Measurements from ENCODE around the gene S100A8. TPM values are rescaled to one million over a fixed set of nuclear protein-coding genes. Genes with fewer than 3 reads are reported as not detected.

Gene S100A8
- polyA plus RNA-seq, 1 donor from 2014 or later: 28.0 TPM

DNA sequence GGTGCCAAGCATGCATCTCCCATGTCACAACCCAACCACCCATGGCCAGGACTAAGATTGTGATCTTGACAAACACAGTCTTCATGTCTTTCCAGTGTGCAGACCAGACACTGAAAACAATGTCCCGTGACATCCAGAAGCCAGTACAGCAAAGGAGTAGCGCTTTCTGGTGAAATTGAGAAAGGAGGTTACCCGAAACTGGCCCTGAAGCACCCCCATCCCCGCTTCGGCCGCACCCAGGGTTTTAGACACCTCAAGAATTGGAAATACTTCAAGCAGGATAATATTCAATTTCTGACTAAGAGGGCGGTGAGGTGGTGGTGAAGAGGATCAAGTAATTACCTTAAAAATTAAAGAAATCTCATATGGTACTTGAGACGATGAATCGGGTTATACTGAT is 10.6 kb upstream of the S100A8 start:
- Mint-ChIP-seq H3K27me3 (peaks cover 12% of the 10 kb centered on the region), H3K27ac (peak overlapping the region in 1 of 3 donors; percentile 48), H3K9me3 (no peaks in the 10 kb centered on the region), H3K4me3 (no peak overlapping the region), H3K36me3 (no peaks in the 10 kb centered on the region), H3K4me1 (no peaks in the 10 kb centered on the region)

DNA sequence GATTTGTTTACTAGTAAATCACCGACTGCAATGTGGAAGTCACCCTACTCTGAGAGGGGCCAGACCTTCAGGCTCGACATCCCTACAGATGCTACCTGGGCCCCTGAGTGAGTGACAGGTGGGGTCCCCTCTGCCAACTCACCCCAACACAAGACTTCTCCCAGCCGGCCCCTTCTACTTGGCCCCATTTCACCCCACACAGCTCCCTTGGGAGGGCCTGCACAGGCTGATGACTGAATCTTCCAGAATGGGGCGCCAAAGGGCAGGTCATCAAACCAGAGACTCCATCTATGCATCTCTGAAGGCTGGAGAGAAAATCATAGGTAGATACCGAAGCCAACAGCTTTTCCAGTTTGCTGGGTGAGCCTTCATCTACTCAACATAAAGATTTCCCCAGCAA is 9.4 kb upstream of the S100A8 start:
- no peaks in the 10 kb centered on the region for H3K9me3 Mint-ChIP-seq
- no peak overlapping the region for H3K27ac Mint-ChIP-seq
- H3K27me3 Mint-ChIP-seq: peaks cover 16% of the 10 kb centered on the region
- peaks cover 2% of the 10 kb centered on the region for H3K36me3 Mint-ChIP-seq
- H3K4me3 Mint-ChIP-seq: no peak overlapping the region
- no peaks in the 10 kb centered on the region for H3K4me1 Mint-ChIP-seq

DNA sequence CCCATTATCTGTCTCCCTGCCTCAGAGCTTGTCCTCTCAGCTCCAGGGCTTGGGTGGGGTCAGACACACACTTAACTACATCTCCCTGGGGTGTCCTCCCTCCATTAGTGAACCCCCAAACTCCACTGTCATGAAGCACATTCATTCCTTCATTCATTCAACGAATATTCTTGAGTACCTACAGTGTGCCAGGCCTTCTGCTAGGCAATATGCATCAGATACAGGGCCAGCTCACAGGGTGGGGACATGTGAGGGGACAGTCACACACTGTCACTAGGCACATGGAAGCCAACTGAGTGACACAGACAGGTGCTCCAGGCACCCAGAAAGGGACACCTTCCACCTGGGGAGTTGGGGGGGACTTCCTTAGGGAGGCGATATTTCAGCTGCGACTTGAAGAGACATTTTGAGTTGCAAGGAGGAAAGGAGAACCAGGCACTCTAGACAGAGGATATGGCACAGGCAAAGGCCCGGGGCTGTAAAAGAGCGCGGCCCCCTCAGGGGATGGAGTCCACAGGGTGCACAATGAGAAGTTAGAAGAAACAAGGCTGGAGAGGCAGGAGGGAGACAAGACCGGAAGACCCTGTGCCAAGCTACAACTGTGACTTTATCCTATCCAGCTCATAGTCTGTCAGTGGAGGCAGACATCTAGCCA is 8.7 kb upstream of the S100A8 start:
- H3K27ac Mint-ChIP-seq: no peak overlapping the region
- H3K27me3 Mint-ChIP-seq: peaks cover 17% of the 10 kb centered on the region
- no peaks in the 10 kb centered on the region for H3K4me1 Mint-ChIP-seq
- no peaks in the 10 kb centered on the region for H3K9me3 Mint-ChIP-seq
- H3K4me3 Mint-ChIP-seq: no peak overlapping the region
- peaks cover 2% of the 10 kb centered on the region for H3K36me3 Mint-ChIP-seq

DNA sequence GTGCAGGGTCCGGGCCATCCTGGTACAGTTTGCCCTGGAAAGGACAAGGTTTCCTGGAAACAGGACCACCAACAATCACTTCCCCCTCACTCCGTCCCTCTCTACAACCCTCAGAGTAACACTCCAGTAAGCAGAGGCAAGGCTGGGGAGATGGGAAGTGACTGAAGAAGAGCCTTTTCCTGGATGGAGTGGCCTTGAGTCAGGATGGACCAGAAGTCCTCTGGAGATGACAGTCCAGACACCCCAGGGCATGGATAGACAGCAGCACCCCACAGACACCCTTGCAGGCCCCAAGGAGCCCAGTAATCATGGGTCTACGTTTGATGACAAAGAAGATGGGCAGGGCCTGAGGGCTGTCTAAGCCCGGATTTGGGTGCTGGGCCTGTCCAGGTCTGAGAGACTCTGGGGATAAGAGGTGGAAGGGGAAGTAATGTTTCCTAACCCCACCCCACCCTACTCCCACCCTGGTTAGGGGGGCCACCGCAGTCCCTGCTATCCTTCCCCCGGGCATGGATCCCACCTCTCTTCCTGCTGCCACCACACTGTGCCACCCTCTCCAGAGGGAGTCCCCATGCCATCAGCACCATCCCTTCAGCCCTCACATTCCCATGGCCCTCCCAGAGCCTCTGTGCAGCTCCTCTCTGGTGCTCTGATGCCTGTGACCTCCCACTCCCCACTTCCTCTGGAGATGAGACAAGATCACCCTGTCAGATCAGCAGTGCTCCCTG is 7.2 kb upstream of the S100A8 start:
- H3K4me3 Mint-ChIP-seq: no peak overlapping the region
- H3K36me3 Mint-ChIP-seq: peaks cover 2% of the 10 kb centered on the region
- H3K27ac Mint-ChIP-seq: no peak overlapping the region
- peaks cover 17% of the 10 kb centered on the region for H3K27me3 Mint-ChIP-seq
- no peaks in the 10 kb centered on the region for H3K9me3 Mint-ChIP-seq
- H3K4me1 Mint-ChIP-seq: no peaks in the 10 kb centered on the region

DNA sequence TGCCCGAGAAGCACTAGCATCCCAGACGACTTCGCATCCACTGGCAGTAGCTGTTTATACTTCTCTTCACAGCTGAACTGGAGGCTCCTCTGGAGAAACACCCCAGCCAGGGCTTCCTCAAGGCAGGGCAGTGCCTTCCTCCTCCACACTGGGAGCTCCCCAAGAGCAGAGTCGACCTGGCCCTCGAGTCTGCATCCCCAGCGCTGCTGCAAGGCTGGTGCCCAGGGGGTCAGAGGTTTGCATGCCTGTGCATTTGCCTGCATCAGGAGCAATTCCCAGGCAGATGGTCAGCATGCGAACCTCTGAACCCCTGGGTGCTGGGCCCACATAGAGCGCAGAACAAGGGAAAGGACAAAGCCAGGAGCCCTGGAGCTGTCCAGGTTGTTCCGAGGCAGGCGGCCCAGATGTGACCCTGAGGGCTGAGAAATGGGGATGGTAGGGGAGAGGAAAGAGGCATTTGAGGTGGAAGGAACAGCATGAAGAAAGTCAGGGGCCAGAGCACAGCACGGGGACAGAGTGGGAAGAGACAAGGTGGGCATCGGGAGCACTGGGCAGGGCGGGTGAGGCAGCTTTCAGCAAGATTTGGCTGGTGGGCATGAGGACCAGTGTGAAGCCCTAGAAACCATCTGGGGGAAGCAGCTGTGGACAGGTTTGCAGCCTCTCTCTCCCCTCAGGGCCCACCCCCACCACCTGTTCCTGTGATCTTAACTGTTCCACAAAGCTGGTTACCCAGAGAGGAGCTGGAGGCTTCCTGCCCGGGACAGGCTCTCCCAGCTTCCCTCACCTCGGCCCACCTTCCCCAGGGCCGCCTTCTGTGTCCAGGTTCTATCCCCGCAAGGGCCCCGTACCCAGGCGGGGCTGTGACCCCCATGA is 6.4 kb upstream of the S100A8 start:
- Mint-ChIP-seq H3K4me3 (no peak overlapping the region), H3K9me3 (no peaks in the 10 kb centered on the region), H3K27ac (no peak overlapping the region), H3K36me3 (peaks cover 2% of the 10 kb centered on the region), H3K4me1 (no peaks in the 10 kb centered on the region), H3K27me3 (peaks cover 17% of the 10 kb centered on the region)

DNA sequence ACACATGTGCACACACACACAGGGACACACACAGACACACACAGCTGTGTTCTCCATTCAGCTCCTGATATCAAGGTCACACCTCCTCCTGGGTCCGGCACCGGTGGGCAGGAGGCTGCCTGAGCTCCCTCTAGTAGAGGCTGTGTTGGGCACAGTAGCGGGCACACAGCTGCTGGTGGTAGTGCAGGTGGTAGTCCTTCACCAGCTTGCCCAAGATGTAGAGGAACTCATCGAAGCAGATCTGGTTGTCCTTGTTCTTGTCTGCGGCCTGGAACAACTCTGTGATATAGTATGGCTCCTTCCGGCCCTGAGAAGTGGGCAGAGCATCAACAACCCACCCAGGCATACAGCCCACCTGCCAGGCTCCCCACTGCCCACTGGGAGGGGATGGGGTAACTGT is 5.6 kb upstream of the S100A8 start:
- Mint-ChIP-seq H3K4me3 (no peak overlapping the region), H3K27me3 (peaks cover 15% of the 10 kb centered on the region), H3K9me3 (no peaks in the 10 kb centered on the region), H3K27ac (no peak overlapping the region), H3K36me3 (peaks cover 2% of the 10 kb centered on the region), H3K4me1 (no peaks in the 10 kb centered on the region)

DNA sequence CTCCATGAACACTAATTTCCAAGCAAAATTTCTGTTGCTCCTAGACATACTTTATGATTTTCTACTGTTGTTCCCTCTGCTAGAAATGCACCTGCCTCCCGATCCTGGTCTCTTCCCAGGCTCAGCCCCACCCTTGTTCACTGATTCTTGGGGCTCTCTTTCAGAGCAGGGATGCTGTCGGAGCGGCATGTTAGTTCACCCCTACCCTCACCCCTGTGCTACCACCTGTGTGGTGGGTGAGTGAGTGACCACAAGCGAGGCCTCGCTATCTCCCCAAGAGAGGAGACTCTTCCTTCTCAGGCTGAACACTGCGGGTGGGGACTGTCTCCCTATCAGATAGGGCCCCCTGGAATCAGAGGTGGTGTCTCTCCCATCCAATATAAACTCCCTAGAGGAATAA is 4.9 kb upstream of the S100A8 start:
- Mint-ChIP-seq H3K27ac (no peak overlapping the region), H3K4me3 (peak overlapping the region in 1 of 4 donors; percentile 83), H3K27me3 (peaks cover 18% of the 10 kb centered on the region), H3K9me3 (no peaks in the 10 kb centered on the region), H3K4me1 (peaks cover 0 to under 1% (median 0%) of the 10 kb centered on the region in 3 donors), H3K36me3 (peaks cover 2% of the 10 kb centered on the region)

DNA sequence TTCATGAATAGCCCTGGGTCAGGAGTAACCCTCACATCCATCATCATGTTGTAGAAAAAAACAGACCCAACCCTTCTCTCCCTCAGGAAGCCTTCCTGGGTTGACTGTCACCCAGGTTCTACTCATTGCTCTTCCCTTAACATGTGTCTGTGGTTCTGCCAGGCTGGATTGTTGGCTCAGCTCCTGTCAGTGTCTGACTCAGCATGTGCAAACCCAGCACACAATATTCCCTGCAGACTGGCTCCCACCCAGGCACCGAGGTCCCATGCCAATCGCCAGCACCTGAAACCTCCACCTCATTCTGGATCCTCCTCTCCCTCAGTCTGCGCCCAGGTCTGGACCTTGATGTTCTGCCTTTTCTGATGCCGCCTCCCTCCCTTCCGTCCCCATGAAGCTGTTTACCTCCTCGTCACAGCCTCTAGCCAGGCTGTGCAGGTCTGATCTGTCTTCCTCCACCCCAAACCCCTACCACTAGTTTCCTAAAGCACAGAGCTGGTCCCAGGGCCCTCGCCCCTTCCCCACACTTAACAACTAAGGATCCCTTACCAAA is 4.3 kb upstream of the S100A8 start:
- Mint-ChIP-seq H3K4me1 (peaks cover 0 to 2% (median 0%) of the 10 kb centered on the region in 3 donors), H3K9me3 (no peaks in the 10 kb centered on the region), H3K4me3 (no peak overlapping the region), H3K27ac (no peak overlapping the region), H3K36me3 (peaks cover 2% of the 10 kb centered on the region), H3K27me3 (peaks cover 18% of the 10 kb centered on the region)

DNA sequence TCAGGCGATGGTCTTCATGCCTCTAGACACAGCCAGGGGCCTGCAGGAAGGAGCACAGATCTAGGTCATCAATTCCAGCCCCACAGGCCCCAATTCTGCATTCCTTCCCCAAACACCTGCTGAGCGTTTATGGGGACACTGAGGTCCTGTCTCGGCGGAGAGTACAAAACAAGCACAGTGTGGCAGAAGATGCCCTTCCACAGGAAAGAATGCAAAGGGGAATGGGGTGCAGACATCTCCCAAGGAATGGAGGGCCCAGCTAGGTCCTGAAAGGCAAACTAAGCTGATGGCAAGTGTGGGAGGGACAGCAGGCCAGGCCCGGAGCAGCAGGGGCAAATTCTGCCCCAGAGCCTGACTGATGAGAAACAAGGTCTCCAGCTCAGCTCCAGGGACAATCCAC is 3.5 kb upstream of the S100A8 start:
- peaks cover 0 to 2% (median 0%) of the 10 kb centered on the region in 3 donors for H3K4me1 Mint-ChIP-seq
- H3K36me3 Mint-ChIP-seq: peaks cover 2% of the 10 kb centered on the region
- no peak overlapping the region for H3K27ac Mint-ChIP-seq
- no peaks in the 10 kb centered on the region for H3K9me3 Mint-ChIP-seq
- peaks cover 14% of the 10 kb centered on the region for H3K27me3 Mint-ChIP-seq
- H3K4me3 Mint-ChIP-seq: no peak overlapping the region

DNA sequence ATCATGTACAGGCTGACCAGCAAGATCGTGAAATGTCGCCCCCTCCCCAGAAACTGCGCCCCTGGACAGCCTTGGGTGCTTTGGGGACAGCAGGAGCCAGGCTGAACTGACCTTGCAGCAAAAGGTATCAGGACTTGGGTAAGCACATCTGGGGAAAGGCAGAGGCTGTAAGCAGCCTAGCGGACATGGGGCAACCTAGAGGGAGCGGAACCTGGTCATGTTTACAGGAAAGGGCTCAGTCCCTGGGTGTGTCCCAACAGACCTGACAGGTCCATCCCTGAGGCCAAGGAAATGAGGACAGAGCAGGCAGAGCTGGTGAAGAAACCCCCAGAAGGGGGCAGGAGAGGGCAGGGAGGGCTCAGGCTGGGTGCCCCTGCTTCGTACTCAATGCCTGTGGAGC is 3.1 kb upstream of the S100A8 start:
- Mint-ChIP-seq H3K36me3 (peaks cover 2% of the 10 kb centered on the region), H3K4me3 (no peak overlapping the region), H3K9me3 (no peaks in the 10 kb centered on the region), H3K4me1 (peaks cover 0 to 2% (median 0%) of the 10 kb centered on the region in 3 donors), H3K27ac (no peak overlapping the region), H3K27me3 (peaks cover 14% of the 10 kb centered on the region)

DNA sequence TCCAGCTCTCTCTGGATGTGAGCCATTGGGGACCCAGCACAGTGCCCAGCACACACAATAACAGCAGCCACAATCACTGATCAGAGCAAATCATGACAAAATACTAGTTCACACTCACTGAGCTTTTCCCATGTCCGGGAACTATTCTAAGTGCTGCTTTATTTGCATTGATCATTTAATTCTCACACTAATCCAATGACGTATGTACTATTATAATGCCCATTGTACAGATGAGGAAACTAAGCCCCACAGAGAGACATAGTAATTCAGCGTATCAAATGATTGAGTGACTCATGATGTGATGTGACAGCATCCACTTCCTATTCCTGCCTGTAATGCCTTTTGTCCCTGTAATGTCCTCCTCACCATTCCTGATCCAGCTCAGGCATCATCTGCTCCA is 1.9 kb upstream of the S100A8 start:
- H3K27ac Mint-ChIP-seq: no peak overlapping the region
- H3K27me3 Mint-ChIP-seq: peaks cover 12% of the 10 kb centered on the region
- peaks cover 0 to 2% (median 0%) of the 10 kb centered on the region in 3 donors for H3K4me1 Mint-ChIP-seq
- no peak overlapping the region for H3K4me3 Mint-ChIP-seq
- peaks cover 2% of the 10 kb centered on the region for H3K36me3 Mint-ChIP-seq
- no peaks in the 10 kb centered on the region for H3K9me3 Mint-ChIP-seq

DNA sequence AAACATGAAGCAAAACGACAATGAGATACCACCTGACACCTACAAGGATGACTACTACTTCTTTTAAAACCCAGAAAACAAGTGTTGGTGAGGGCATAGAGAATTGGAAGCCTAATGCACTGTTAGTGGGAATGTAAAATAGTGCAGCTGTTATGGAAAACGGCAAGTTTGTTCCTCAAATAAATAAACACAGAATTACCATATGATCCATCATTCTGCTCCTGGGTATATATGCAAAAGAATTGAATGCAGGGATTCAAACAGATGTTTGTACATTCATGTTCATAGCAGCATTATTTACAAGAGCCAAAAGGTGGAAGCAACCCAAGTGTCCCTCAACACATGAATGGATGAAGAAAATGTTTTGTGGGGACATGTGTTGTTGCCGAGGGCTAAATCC is 1.4 kb upstream of the S100A8 start:
- H3K4me3 Mint-ChIP-seq: no peak overlapping the region
- no peak overlapping the region for H3K27ac Mint-ChIP-seq
- peaks cover 0 to 2% (median 0%) of the 10 kb centered on the region in 3 donors for H3K4me1 Mint-ChIP-seq
- H3K9me3 Mint-ChIP-seq: no peaks in the 10 kb centered on the region
- H3K27me3 Mint-ChIP-seq: peaks cover 14% of the 10 kb centered on the region
- peaks cover 2% of the 10 kb centered on the region for H3K36me3 Mint-ChIP-seq

DNA sequence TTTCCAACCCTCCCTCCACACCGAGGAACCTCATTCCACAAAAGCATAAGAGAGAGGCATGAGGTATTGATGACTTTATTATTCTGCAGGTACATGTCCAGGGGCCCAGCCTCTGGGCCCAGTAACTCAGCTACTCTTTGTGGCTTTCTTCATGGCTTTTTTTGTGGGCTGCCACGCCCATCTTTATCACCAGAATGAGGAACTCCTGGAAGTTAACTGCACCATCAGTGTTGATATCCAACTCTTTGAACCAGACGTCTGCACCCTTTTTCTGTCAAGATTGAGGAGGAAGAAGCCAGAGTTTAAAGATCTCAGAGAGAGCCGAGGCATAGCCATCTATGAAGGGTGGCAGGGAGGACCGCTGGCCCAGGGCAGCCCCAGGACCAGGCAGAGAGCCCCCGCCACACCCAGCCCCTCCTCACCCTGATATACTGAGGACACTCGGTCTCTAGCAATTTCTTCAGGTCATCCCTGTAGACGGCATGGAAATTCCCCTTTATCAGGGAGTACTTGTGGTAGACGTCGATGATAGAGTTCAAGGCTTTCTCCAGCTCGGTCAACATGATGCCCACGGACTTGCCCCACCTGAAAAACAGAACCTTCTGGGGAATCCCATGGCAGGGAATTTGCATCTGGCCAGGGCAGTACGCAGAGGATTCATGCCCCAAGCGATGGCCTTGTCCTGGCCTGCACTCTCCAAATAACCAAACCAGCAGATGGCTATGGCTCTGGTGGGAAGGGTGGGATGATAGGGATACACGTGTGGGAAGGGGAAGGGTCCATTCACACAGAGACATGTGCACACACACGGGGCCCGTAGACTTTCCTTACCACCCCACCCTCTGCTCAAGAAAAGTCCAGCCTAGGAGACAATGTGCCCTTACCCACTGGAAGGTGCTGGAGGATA is 647 bp downstream of the S100A8 start:
- Mint-ChIP-seq H3K27me3 (peaks cover 10% of the 10 kb centered on the region), H3K4me3 (no peak overlapping the region), H3K4me1 (peaks cover 0 to 2% (median 0%) of the 10 kb centered on the region in 3 donors), H3K27ac (peak overlapping the region in 1 of 3 donors; percentile 64), H3K36me3 (no peaks in the 10 kb centered on the region), H3K9me3 (no peaks in the 10 kb centered on the region)

DNA sequence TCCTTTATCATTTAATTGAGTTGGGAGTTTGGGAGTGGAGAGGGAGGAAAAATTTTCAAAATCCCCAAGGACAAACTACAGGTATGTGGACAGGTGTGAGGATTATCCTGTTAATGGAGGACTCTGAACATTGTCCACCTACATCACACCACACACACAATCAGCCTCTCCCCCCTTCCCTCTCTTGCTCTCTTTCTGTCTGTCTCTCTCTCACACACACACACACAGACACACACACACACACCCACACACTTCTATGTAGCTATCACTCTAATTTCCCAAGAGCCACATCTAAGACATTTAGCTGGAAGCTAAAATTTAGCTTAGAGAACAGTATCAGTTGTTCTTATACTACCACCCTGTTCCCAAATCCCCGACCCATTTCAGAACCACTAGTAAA is 1.5 kb downstream of the S100A8 start:
- Mint-ChIP-seq H3K27me3 (peaks cover 8% of the 10 kb centered on the region), H3K4me1 (peaks cover 0 to 2% (median 0%) of the 10 kb centered on the region in 3 donors), H3K27ac (no peak overlapping the region), H3K4me3 (no peak overlapping the region), H3K36me3 (no peaks in the 10 kb centered on the region), H3K9me3 (no peaks in the 10 kb centered on the region)
